ENCODE measurements around the gene TRIM31.

The TRIM31 gene

DNA sequence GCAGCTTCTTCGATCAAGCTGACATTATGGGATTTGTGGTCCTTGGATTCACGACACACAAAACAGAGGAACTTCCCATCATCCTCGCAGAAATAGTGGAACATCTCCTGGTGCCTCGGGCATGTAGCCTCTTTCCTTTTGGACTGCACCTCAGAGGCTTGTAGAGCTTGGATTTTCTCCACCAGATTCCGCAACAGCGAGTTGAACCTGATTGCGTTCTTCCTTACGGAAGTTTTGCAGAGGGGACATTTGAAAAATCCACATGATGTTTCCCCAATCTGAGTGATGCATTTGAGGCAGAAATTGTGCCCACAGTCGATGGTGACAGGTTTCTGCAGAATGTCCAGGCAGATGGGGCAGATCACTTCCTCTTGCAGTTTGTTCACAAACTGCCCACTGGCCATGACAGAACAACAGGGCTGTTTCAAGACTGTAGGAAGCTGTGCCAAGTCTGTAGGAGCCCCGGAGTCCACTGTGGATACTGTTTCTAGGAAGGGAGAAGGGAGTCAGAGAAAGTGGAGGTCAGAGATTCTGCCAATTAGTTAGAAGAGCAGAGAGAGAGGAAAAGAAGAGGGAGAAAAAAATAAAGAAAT, 392 bp downstream of the TRIM31 start:
- DNase-seq: no peak

DNA sequence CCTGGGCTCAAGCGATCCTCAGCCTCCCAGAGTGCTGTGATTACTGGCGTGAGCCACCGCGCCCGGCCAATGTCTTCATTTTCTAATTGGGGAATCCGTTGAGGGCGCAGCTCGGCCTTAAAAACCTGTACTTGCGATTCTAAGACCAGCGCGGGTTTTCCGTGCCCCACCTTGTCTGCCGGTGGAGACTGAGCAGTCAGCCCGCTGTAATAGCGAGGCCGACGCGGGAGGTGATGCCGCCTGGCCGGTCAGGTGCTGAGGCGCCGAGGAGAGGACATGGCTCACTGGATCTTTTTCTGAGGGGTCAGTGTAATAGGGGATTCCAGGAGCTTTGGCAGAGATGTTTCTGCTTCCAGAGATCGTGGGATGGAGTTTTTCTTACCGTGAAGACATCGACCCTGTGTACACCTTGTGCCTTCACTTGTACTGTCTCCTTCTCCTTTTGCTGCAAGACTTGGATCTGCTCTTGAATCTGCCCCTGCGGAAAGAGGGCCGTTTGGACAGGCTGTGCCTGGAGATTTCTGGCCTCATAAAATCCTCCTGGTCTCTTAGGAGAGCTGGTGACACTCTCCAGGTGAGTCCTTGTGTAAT, 1.5 kb downstream of the TRIM31 start:
- DNase-seq: no peak

DNA sequence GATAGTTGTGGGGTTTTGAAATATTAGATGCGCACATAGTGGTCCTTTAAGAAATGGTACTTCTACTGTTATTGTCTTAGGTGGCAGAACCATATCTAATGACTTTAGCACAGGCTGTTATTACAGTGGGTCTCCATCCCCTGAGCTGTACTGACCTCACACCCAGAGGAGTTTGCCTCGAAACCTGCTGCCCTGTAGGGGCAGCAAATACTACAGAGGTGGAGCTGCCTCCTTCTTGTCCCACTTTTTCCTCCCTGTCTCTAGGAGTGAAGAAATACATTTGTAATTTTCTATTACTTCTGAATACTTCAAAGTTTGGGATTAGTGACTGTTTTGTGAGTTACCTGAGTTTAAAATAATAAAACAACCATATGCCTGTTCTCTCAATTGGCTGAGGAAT, 8.2 kb downstream of the TRIM31 start:
- DNase-seq: no peak

DNA sequence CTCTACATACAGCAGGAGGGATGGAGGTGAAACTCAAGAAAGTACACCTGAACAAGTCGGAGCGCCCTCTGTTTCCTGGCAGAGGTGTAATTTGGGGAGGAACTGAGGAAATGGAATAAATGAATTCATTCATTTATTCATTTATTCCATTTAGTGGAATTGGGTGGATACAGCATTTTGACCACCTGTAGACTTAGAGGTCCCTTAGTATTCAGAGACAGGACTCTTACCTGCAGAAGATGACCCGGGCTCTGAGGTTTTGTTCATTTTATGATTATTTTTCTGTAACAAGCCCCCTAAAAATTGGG, 9.1 kb downstream of the TRIM31 start:
- no peak for DNase-seq

DNA sequence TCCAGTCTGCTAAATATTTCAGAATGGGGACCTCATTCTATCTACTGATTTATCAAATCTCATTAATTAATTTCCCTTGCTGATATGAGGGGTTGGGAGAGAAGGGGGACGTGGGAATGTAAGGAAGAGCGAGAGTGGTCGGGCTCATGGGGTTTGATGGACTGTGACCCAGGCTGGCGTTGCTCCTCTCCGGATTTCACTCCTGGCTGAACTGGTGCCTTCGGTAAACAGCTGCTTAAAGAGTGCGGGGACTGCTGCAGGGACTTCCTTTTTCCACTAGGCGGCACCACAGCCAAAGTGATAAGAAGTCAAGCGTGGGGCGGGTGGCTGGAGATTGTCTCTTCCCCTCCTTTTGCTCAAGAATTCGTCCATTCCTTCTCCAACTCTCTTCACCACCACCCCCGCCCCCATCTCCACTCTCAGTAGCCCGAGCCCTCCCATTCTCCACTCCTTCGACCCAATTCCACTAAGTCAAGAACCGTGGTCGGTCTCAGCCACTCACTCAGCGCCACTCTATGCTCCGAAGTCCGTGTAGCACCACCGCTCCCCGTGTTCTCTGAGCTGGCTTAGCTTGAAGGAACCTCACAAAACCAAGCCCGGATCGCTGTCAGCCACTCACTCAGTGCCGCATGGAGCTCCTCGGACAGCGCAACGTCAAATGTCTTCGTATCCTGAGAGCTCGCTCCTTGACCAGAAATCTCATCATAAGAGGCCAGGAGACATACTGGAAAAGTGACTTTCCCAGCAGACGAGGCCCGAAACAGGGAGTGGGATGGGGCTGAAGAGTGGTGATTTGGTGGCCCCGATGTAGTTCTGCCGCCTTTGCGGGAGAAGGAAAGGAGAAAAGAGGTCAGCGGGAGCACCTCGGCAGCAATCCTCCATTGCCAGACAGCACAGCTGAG, 9.7 kb downstream of the TRIM31 start:
- DNase-seq: peak; percentile 78

DNA sequence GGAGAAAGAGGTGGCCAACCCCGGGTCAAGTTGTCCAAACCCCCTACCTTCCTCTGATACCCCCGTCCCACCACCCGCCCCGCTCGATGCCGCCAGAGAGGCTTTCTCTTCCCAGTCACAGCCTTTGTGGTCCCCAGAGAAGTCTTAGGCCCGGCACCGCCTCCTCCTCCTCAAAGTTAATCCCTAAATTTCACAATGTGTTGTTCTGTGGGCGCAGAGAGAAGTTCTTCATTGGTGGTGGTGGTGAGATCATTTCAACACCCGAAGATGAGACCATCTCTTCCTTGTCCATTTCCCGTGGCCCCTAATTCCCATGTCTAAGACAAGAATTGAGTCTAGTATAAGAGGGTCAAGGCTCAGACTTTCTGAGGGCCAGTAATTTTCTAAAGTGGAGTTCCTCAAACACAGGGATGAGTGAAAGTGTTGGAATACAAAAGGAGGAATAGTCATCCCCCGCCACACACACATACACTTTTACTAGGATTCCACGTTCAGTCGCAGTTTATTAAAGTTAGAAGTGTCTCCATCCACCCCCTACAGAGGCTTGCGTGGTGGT, 10.4 kb downstream of the TRIM31 start:
- DNase-seq: no peak

DNA sequence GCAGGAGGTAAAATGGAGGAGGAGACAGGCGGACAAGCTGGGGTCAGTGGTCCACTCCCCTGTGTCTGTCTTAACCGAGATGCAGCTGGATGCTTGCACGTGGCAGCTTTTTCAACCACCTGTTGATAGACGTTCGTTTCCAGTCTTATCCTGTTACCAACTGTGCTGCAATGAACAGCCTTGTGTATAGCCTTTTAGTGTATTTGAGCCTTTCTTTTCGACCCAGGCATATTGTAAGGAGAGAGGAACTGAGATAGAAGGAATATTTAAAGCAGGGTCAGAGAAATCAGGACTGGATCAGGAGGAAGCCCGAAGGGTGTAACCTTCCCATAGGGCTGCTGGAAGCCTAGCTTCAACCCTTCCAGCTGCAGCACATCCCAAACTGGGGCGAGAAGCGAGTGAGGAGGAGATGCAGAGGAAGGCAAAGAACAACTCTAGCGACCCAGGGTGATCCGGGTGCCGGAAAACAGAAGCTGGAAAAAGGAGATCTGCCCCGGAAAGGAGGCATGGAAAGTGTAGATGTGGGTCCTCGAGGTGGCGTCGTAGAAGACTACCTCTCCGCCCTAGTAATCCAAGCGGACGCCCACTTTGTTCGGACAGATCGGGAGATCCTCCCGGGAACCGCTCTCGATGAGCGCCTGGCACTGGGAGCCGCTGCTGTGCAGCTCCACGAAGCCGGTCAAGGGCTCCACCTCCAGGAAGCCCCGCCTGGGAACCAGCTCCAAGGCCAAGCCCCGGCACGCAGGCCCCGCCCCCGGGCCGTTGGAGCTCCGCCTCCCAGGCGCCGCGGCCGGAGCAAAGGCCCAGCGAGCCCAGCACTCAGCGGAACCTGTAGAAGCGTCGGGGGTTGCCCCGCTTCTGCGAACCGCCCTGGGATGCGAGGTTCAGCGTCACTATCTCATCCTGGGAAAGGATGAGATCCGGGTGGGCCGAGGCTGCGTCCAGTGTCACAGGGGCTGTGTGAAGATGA, 11.2 kb downstream of the TRIM31 start:
- DNase-seq: peak; percentile 32

DNA sequence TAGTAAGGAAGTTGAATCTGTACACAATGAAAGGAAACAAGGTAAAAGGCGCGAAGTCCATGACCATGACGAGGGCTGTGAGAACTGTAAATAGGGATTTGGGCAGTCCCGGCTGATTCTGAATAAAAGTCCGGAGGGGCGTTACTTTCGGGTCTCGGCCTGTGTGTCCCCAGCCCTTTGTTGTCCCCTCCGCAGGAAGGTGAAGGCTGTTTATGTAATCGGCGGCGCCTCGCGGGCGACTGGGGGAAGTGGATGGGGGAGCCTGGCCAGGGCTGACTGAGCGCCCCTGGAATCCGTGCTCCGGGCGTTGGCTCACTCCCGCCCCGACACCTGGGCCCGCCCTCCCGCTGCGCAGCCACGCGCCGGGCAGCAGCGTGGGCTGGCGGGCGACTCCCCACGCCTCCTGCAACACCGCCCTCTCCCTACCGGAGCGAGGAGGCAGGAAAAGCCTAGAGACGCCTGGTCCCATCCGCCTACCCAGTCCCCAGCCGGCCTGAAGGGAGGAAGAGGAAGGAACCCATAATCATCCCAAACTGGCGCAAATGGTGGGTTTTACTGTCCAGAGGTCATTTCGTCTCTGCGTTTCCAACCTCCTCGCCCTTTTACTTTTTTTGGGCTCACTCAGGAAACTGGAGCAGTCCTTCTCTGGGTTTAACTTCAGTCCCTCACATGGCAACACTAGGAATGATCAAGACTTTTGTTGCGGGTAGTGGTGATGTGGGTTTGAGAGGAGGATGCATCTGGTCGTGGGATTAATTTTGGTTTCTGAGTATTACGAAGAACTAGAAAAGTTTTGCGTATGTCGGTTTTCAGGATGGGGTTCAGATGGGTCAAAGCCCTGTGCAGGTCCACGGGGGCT, 12.1 kb downstream of the TRIM31 start:
- DNase-seq: no peak

DNA sequence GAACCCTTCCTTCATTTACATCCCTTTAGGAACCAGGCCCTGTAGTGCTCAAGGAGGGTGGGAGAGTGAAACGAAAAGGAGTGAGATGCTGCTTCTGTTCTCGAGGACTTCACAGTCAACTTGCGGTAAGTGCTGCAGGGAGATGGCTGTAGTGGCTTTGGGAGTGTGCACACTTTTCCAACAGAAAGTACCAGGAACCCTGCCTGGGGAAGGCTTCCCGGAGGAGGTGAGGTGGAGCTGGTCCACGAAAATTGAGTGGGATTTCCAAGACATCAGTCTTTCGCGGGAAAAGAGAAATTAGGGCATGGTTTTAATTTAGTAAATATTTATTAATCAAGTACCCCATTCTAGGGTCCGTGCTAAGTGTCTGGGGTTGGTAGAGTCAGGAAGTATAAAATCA, 12.7 kb downstream of the TRIM31 start:
- DNase-seq: no peak

DNA sequence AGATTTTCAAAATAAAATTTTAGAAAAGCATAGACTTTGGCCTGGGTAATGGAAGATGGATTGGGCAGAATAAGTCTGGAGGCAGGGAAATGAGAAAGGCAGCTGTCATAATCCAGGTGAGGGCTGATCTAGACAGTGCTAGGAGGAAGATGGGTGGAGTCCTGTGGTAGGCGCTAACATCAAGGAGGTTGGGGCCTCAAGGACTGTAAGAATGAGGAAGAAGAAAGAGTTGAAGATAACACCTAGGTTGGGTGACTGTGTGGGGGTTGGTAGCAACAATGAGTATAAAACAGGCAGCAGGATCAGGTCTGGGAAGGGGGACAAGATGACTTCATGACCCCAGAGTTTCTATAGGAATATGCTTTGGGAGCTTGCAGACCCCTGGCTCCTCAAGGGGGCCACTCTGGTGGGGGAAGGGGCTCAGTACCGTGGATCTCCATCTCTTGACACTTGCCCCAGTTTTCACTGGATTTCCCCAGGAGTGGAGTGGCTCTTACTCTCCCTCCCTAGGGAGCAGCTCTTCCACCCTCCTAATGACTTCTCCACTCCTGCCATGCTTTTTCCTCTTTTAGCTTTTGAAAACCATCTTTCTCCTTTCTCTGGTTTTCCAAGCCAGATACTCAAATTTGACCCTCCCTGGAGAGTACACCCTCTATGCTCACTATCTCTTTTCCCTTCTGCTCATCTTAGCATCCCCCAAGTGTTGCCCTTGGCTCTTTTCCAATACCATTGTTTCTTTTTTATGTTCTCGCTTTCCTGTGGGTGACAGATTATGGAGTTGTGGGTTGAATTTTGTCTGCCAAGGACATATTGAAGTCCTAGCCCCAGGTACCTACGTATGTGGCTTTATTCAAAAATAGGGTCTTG, 14.8 kb downstream of the TRIM31 start:
- DNase-seq: no peak

DNA sequence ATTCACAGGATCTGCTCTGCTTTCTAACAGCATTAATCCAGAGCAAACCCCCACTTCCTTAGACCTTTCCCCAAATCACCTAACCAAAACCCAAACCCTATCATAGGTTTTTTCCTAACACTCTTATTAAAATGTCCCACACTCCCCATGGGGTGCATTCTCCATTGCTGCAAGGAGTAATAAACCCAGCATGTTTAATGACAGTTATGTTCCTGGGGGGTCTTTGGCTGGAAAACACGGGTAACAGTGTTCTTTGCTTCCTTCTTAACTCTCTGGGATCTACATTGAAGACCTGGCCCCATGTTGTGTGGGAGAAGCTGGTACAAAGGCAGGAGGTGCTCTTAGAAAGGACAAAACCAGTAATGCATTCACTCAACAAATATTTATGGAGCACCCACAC, 16.1 kb downstream of the TRIM31 start:
- no peak for DNase-seq

DNA sequence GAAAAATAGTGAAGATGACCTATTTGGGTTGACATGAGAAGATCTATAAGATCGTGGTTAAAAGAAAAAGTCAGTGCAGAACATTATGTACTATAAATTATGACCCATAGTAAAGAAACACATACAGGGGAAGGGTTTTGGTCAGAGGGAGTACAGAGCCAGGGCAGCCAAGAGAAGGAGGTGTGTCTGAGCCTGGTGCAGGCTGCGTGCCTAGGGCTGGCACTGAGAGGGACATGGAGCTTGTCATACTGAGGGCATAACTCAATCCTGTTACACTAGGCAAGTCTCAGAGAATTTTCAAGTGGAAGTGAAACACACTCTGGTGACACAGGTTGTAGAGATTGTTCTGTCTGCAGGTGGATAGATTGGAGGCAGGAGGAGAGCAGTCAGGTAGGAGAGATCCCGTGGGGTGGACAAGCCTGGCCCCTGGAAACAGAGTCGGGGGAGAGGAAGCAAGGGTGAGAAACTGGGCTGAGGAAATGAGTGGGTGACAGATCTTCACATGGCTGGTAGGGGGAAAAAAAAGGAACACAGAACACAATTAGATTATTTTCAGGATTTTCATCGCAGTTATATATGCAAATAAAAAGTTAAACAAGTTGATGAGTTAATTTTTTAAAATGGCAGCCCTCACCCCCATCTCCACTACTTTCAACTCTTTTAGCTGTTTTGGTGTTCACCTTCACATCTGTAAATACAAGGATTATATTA, 18.8 kb downstream of the TRIM31 start:
- no peak for DNase-seq

DNA sequence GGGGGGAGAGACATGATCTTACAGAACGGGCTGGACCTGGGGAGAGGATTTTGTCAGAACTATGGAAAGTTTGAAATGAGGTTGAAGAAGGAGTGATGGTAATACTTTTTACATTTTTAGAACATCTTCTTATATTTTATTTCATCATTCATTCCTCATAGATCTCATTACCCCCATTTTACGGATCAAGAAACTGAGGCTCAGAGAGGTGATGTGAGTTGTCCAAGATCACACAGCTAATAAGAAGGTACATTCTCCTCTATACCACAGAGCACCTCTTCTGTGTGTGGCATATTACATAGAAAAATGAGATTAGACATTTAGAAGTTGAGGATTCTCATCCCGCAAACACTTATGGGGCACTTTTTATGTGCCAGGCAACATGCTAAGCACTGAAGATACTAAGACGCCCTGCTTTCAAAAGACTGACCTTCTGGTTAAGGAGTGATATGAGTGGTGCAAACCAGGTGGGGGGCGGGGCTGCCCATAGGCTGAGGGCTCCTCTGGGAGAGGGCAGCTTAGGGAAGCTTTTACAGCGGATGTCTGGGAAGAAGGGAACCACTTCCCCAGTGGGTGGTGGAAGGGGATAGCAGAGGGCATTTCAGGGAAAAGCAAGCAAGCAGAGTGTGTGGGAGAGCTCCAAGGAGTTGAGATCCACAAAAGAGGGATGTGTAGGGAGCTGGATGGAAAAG, 19.9 kb downstream of the TRIM31 start:
- DNase-seq: no peak

DNA sequence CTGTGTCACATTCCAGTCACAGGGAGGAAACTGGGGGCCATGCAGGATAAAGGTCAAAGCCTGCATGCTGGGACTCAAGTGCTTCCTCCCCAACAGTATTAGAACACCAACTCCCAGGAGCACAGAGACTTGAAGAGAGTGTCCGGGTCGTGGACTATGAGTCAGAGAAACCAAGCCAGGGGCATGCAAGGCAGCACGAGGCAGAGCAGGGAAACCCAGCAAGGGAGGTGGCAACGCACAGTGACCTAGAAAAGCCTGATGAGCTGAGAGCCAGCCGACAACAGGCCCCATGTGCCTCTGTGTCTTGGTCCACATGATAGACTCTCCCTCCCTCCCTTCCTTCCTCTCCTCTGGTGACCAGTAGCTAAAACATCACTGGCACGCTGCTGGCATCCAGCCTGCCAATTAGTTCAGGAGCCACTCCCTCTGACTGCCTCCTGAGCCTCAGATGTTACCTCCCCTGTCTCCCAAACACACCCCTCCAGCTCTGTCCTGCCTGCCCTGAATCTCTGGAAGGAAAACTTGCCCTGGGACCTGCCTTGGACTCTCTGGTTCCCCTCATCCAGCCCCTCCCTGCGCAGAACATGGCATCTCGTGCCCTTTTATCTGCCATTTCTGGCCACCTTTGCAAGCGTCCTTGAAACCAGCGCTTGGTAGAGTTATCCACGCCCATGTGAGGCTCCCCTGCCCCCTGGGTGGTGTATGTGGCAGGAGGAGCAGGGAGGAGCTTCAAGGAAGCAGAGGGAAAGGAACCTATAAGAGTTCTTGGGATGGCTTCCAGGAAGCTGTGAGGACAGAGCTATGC, 21.1 kb downstream of the TRIM31 start:
- DNase-seq: no peak

DNA sequence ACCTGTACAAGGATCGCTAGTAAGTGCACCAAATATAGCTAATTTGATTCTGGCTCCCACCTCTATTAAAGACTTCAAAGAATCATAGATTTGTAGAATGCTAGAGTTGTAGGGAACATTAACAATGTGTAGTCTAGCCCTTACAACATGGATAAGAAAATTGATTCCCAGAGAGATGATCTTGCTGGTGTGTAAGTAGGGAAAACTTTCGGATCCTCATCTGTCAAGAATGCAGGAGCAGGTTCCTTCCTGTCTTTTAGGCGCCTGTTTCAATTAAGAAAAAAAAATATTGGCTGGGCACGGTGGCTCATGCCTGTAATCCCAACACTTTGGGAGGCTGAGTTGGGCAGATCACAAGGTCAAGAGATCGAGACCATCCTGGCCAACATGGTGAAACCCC, 25.0 kb downstream of the TRIM31 start:
- no peak for DNase-seq

DNA sequence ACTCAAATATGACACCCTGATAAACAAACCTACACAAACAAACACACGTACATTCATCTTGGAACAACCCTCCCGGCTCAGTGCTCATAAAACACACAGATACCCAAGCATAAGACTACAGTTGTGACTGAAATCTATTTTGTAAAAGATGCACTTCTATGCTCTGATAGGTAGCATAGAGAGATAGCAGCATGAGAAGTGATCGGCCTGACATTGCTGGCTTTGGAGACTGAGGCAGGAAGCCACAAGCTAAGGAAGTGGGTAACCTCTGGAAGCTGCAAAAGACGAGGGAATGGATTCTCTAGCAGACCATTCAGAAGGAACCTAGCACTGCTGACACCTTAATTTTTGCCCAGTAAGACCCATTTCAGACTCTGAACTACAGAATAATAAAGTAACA, 35.7 kb downstream of the TRIM31 start:
- DNase-seq: no peak

DNA sequence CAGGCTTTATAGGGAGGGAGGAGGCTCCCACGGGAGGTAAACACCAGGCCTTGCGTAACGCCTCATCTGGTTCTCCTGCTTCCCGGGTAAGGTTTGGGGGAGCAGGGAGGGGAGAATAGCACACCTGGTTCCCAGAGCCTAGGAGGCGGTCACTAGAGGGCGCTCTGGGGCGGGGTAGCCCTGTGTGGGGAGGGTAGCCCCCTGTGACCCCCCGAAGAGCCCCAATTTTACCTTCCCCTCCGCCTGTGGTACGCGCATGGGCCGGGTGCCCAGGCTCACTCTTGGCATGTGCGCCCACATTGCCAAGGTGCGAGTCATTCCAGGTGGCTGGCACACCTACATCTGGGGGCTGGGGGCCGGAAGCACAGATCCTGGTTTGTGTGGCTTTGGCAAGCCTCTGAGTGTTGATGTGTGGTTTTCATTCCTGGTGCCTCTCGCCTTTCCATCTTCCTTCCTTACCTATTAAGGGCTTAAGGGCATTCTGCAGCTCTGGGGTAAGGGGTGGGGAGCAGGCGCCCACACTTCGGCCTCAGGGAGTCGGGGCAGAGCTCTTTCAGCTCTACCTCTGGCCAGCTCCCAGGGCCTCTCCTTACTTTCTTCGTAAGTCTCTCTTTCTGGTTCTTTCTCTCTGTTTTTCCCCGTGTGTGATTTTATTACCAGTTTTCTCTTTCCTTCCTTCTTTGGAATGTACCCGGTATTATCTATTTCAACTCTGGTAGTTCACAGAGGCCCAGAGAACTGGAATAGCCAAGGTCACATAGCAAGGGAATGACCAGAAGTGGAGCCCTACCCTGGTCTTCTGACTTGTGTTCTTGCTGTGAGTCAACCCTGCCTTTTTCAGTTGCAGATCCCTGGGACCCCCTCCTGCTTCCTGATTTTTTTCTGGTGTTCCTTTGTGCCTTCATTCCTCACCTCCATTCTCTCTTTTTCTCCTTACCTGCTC, 36.8 kb downstream of the TRIM31 start:
- DNase-seq: no peak
